ENCODE results near the gene COA8.

- TF ChIP-seq CTCF (conservative IDR thresholded peaks at IDR 0.05; ENCODE audit: low read depth, low read length) (no peak), EZH2phosphoT487 (IDR thresholded peaks at IDR 0.05; ENCODE audit: borderline replicate concordance, low read length) (no peak)
Measured at GRCh38 chr14:103549361-103550311, 13.1 kb upstream of the COA8 start.

Data from PC-3 (cell line).